H1 (cell line): ENCODE measurements around the gene RFT1.

Experiments
- ATF3 ChIP-seq: IDR thresholded peaks from 2 replicates; pipeline ENCODE4 v1.6.1; 2011; ENCODE audit warnings: low read depth, mild to moderate bottlenecking, low read length; ENCODE audit not compliant: insufficient read depth
- BRCA1 ChIP-seq: IDR thresholded peaks from 2 replicates; pipeline ENCODE4 v1.6.1; 2012; ENCODE audit warnings: low read depth, low read length, improper control_type of control experiment
- CTBP2 ChIP-seq: IDR thresholded peaks from 2 replicates; pipeline ENCODE4 v1.7.0; 2011; ENCODE audit warnings: borderline replicate concordance, mild to moderate bottlenecking, moderate library complexity, mixed read lengths, low read length; ENCODE audit not compliant: insufficient read depth, insufficient read length
- CTCF ChIP-seq, 3 experiments: IDR thresholded peaks; 1 replicate in 2 of 3; 2 replicates in 1 of 3; pipeline versions ENCODE4 v1.5.1 to v1.6.1; 2011; ENCODE audit warnings: low read length in 3 of 3, mild to moderate bottlenecking in 3 of 3, inconsistent platforms in 2 of 3, low read depth in 1 of 3, moderate library complexity in 1 of 3; ENCODE audit not compliant: insufficient read depth in 1 of 3; ENCODE audit errors: control extremely low read depth in 1 of 3
- EP300 ChIP-seq, 2 experiments: IDR thresholded peaks; 1 replicate in 1 of 2; 2 replicates in 1 of 2; pipeline ENCODE4 v1.6.1; 2011 to 2012; ENCODE audit warnings: low read depth in 2 of 2, low read length in 2 of 2, mild to moderate bottlenecking in 2 of 2, borderline replicate concordance in 1 of 2, inconsistent platforms in 1 of 2, moderate library complexity in 1 of 2
- EZH2 ChIP-seq: fragments of 200-600 bp; sonication (generic); IDR thresholded peaks from 2 replicates; pipeline ENCODE4 v1.7.1; 2012; ENCODE audit warnings: low read depth, mild to moderate bottlenecking, moderate library complexity, low read length, inconsistent platforms; ENCODE audit not compliant: severe bottlenecking
- JUND ChIP-seq: IDR thresholded peaks from 2 replicates; pipeline ENCODE4 v1.6.1; 2011; ENCODE audit warnings: mild to moderate bottlenecking, improper control_type of control experiment, low read length
- NRF1 ChIP-seq: IDR thresholded peaks from 2 replicates; pipeline ENCODE4 v1.6.1; 2011; ENCODE audit warnings: mild to moderate bottlenecking, low read depth, low read length, improper control_type of control experiment
- PHF8 ChIP-seq: fragments of 200-600 bp; sonication (generic); conservative IDR thresholded peaks from 2 replicates; pipeline ENCODE4 v1.7.1; 2012; ENCODE audit warnings: low read depth, mild to moderate bottlenecking, inconsistent platforms, low read length, moderate library complexity
- POLR2AphosphoS5 ChIP-seq: IDR thresholded peaks from 2 replicates; pipeline ENCODE4 v1.6.1; 2011; ENCODE audit warnings: low read depth, low read length
- RNF2 ChIP-seq: fragments of 200-900, 300-1000 bp; sonication (generic); IDR thresholded peaks from 2 replicates; pipeline ENCODE4 v1.7.1; 2016; ENCODE audit warnings: borderline replicate concordance, low read depth, mild to moderate bottlenecking, antibody characterized with exemption, low read length; ENCODE audit not compliant: poor library complexity, severe bottlenecking; ENCODE audit errors: missing control alignments
- SAP30 ChIP-seq: fragments of 300-600 bp; sonication (generic); IDR thresholded peaks from 2 replicates; pipeline ENCODE4 v1.7.1; 2012; ENCODE audit warnings: low read length, moderate library complexity, mild to moderate bottlenecking, inconsistent platforms; ENCODE audit not compliant: insufficient read depth, insufficient replicate concordance
- SIN3A ChIP-seq, 2 experiments: IDR thresholded peaks in 1 of 2; conservative IDR thresholded peaks in 1 of 2; 2 replicates each; pipeline ENCODE4 v1.6.1; 2011 to 2012; ENCODE audit warnings: low read length in 2 of 2, improper control_type of control experiment in 1 of 2, low read depth in 1 of 2, mild to moderate bottlenecking in 1 of 2
- SP2 ChIP-seq: IDR thresholded peaks from 2 replicates; pipeline ENCODE4 v1.6.1; 2012; ENCODE audit warnings: mild to moderate bottlenecking, low read length, inconsistent platforms

GRCh38 chr3:53175613-53176540, 45.6 kb upstream of the RFT1 start:
- TF ChIP-seq CTCF (IDR thresholded peaks at IDR 0.05; ENCODE audit: control extremely low read depth in 1 of 3, insufficient read depth in 1 of 3, low read depth in 1 of 3, low read length in 3 of 3) (no peak), NRF1 (no peak), SAP30 (no peak), EP300 (IDR thresholded peaks at IDR 0.05; ENCODE audit: borderline replicate concordance in 1 of 2, low read depth in 2 of 2, low read length in 2 of 2) (no peak), BRCA1 (no peak), RNF2 (no peak), CTBP2 (no peak), POLR2AphosphoS5 (no peak), PHF8 (no peak), EZH2 (no peak), SIN3A (conservative IDR thresholded peaks at IDR 0.05 in 1 of 2, IDR thresholded peaks at IDR 0.05 in 1 of 2; ENCODE audit: low read depth in 1 of 2, low read length in 2 of 2) (no peak), SP2 (no peak), ATF3 (no peak), JUND (no peak)
